Astrocyte (in vitro differentiated cells and primary cell): ENCODE measurements around the gene ADPRM. TPM values are rescaled to one million over a fixed set of nuclear protein-coding genes. Genes with fewer than 3 reads are reported as not detected.

ENCODE experiments used
- DNase-seq: peaks from one replicate; pipeline ENCODE4 v3.0.0-alpha.2; 2010; ENCODE audit warnings: low read depth
- FAIRE-seq: peaks from 2 replicates; lab custom pipeline; 2011; peaks lifted over from hg19 to GRCh38; lab: Jason Lieb, UNC
- H2AFZ ChIP-seq: 2 replicates; pipeline ENCODE4 v1.6.0; 2012; ENCODE audit warnings: low read depth, low read length, inconsistent platforms
- H3K27ac ChIP-seq: 2 replicates; pipeline ENCODE4 v1.5.1; 2011; ENCODE audit warnings: low read depth, low read length, inconsistent platforms
- H3K27me3 ChIP-seq: 2 replicates; pipeline ENCODE4 v1.6.0; 2011; ENCODE audit warnings: low read length, inconsistent platforms; ENCODE audit not compliant: insufficient read depth
- H3K36me3 ChIP-seq: 2 replicates; pipeline ENCODE4 v1.5.1; 2011; ENCODE audit warnings: low read length, inconsistent platforms; ENCODE audit not compliant: insufficient read depth
- H3K4me1 ChIP-seq: 2 replicates; pipeline ENCODE4 v1.5.1; 2011; ENCODE audit warnings: low read length, inconsistent platforms; ENCODE audit not compliant: insufficient read depth
- H3K4me2 ChIP-seq: 2 replicates; pipeline ENCODE4 v1.6.0; 2012; ENCODE audit warnings: low read length, inconsistent platforms
- H3K4me3 ChIP-seq: 2 replicates; pipeline ENCODE4 v1.5.1; 2011; ENCODE audit warnings: low read depth, mild to moderate bottlenecking, low read length, inconsistent platforms; ENCODE audit not compliant: insufficient read depth
- H3K79me2 ChIP-seq: 2 replicates; pipeline ENCODE4 v1.6.0; 2012; ENCODE audit warnings: mild to moderate bottlenecking, low read length, inconsistent platforms; ENCODE audit not compliant: insufficient read depth
- H3K9ac ChIP-seq: 2 replicates; pipeline ENCODE4 v1.6.0; 2012; ENCODE audit warnings: mild to moderate bottlenecking, low read length, inconsistent platforms
- H3K9me3 ChIP-seq: 2 replicates; pipeline ENCODE4 v1.5.1; 2012; ENCODE audit warnings: low read depth, mild to moderate bottlenecking, low read length, inconsistent platforms; ENCODE audit not compliant: insufficient read depth
- H4K20me1 ChIP-seq: 2 replicates; pipeline ENCODE4 v1.6.0; 2012; ENCODE audit warnings: low read length, inconsistent platforms; ENCODE audit not compliant: insufficient read depth
- H3K27ac Mint-ChIP-seq: one replicate; pipeline ENCODE4 v1.8.0; 2021; ENCODE audit warnings: mild to moderate bottlenecking, mixed read lengths; ENCODE audit not compliant: unreplicated experiment
- H3K27me3 Mint-ChIP-seq: one replicate; pipeline ENCODE4 v1.8.0; 2021; ENCODE audit warnings: low read depth, mixed read lengths; ENCODE audit not compliant: unreplicated experiment
- H3K36me3 Mint-ChIP-seq: one replicate; pipeline ENCODE4 v1.8.0; 2021; ENCODE audit warnings: low read depth, mixed read lengths; ENCODE audit not compliant: unreplicated experiment
- H3K4me1 Mint-ChIP-seq: one replicate; pipeline ENCODE4 v1.8.0; 2021; ENCODE audit warnings: low read depth, mixed read lengths; ENCODE audit not compliant: unreplicated experiment
- H3K4me3 Mint-ChIP-seq: one replicate; pipeline ENCODE4 v1.8.0; 2021; ENCODE audit warnings: mild to moderate bottlenecking, moderate library complexity, mixed read lengths; ENCODE audit not compliant: unreplicated experiment
- H3K9me3 Mint-ChIP-seq: one replicate; pipeline ENCODE4 v1.8.0; 2021; ENCODE audit warnings: mild to moderate bottlenecking, mixed read lengths; ENCODE audit not compliant: unreplicated experiment
- CTCF ChIP-seq: IDR thresholded peaks from 2 replicates; pipeline ENCODE4 v1.5.1; 2011; ENCODE audit warnings: low read depth, mild to moderate bottlenecking, inconsistent platforms, low read length, moderate library complexity; ENCODE audit not compliant: insufficient read depth
- EZH2 ChIP-seq: IDR thresholded peaks from 2 replicates; pipeline ENCODE4 v1.6.1; 2012; ENCODE audit warnings: mild to moderate bottlenecking, low read length, inconsistent platforms; ENCODE audit not compliant: insufficient read depth
- total RNA-seq: library from RNA; stranded (reverse); gene quantifications from 2 replicates; pipeline ENCODE4 v1.2.1, GENCODE V29; 2021

The ADPRM gene
- total RNA-seq, 1 donor from 2014 or later = 11.3 TPM

GRCh38 chr17:10733666-10734065, 36.3 kb downstream of the ADPRM start:
- H3K4me3 Mint-ChIP-seq = no peak overlapping the region
- no peaks in the 10 kb centered on the region for H3K4me1 ChIP-seq
- H3K27me3 Mint-ChIP-seq = peaks cover 10% of the 10 kb centered on the region
- H3K4me2 ChIP-seq = no peak overlapping the region
- H3K9ac ChIP-seq = no peak overlapping the region
- H2AFZ ChIP-seq = no peak overlapping the region
- H3K27ac Mint-ChIP-seq = no peak overlapping the region
- FAIRE-seq (no peak), DNase-seq (no peak)
- H3K9me3 Mint-ChIP-seq = no peaks in the 10 kb centered on the region
- no peaks in the 10 kb centered on the region for H3K36me3 ChIP-seq
- H3K4me3 ChIP-seq = no peak overlapping the region
- peaks cover 4% of the 10 kb centered on the region for H3K4me1 Mint-ChIP-seq
- H3K79me2 ChIP-seq = no peaks in the 10 kb centered on the region
- H4K20me1 ChIP-seq = no peaks in the 10 kb centered on the region
- H3K27me3 ChIP-seq = no peaks in the 10 kb centered on the region
- H3K27ac ChIP-seq = no peak overlapping the region
- TF ChIP-seq CTCF (no peak), EZH2 (no peak)
- no peaks in the 10 kb centered on the region for H3K36me3 Mint-ChIP-seq
- H3K9me3 ChIP-seq = no peaks in the 10 kb centered on the region

- no peaks in the 10 kb centered on the region for H3K36me3 Mint-ChIP-seq
- H3K9me3 ChIP-seq = no peaks in the 10 kb centered on the region
- no peaks in the 10 kb centered on the region for H3K9me3 Mint-ChIP-seq
- H3K27ac Mint-ChIP-seq = no peak overlapping the region
- H3K79me2 ChIP-seq = no peaks in the 10 kb centered on the region
- H3K4me2 ChIP-seq = no peak overlapping the region
- peaks cover under 1% of the 10 kb centered on the region for H3K27me3 ChIP-seq
- FAIRE-seq = no peak
- no peaks in the 10 kb centered on the region for H3K4me1 ChIP-seq
- no peak overlapping the region for H2AFZ ChIP-seq
- no peak overlapping the region for H3K4me3 Mint-ChIP-seq
- peaks cover 16% of the 10 kb centered on the region for H3K27me3 Mint-ChIP-seq
- peaks cover 4% of the 10 kb centered on the region for H3K4me1 Mint-ChIP-seq
- no peak for TF ChIP-seq CTCF
- no peak for TF ChIP-seq EZH2
- H3K27ac ChIP-seq = no peak overlapping the region
- H3K4me3 ChIP-seq = no peak overlapping the region
- no peak overlapping the region for H3K9ac ChIP-seq
- no peaks in the 10 kb centered on the region for H3K36me3 ChIP-seq
- no peak for DNase-seq
- H4K20me1 ChIP-seq = no peaks in the 10 kb centered on the region
These were observed 37.9 kb downstream of the ADPRM start for GRCh38 chr17:10735251-10735650.

GRCh38 chr17:10735821-10736220, 38.4 kb downstream of the ADPRM start:
- Histone ChIP-seq H3K36me3 (no peaks in the 10 kb centered on the region), H3K9ac (no peak overlapping the region), H3K27ac (no peak overlapping the region), H2AFZ (no peak overlapping the region), H3K79me2 (no peaks in the 10 kb centered on the region), H3K9me3 (no peaks in the 10 kb centered on the region), H3K4me2 (no peak overlapping the region), H3K4me1 (no peaks in the 10 kb centered on the region), H3K27me3 (peaks cover 3% of the 10 kb centered on the region), H3K4me3 (no peak overlapping the region), H4K20me1 (no peaks in the 10 kb centered on the region)
- H3K36me3 Mint-ChIP-seq = no peaks in the 10 kb centered on the region
- no peak overlapping the region for H3K4me3 Mint-ChIP-seq
- no peak overlapping the region for H3K27ac Mint-ChIP-seq
- no peak for DNase-seq
- peaks cover 3% of the 10 kb centered on the region for H3K4me1 Mint-ChIP-seq
- H3K27me3 Mint-ChIP-seq = peaks cover 18% of the 10 kb centered on the region
- TF ChIP-seq CTCF (no peak), EZH2 (no peak)
- FAIRE-seq = no peak
- H3K9me3 Mint-ChIP-seq = no peaks in the 10 kb centered on the region
